IPS DF 6.9 (cell line): ENCODE results near the gene SEMG2.

Source experiments
- DNase-seq: peaks from one replicate; pipeline ENCODE4 v3.0.0-alpha.2; 2013; ENCODE audit warnings: low read depth, low spot score
- H3K27ac ChIP-seq: one replicate; pipeline ENCODE4 v1.5.1; 2013; ENCODE audit warnings: low read length, control low read depth
- H3K27me3 ChIP-seq: 2 replicates; pipeline ENCODE4 v1.6.1; 2013; ENCODE audit warnings: mild to moderate bottlenecking, low read length; ENCODE audit not compliant: control insufficient read depth, insufficient read depth
- H3K36me3 ChIP-seq: 2 replicates; pipeline ENCODE4 v1.6.1; 2013; ENCODE audit warnings: low read length; ENCODE audit not compliant: control insufficient read depth, insufficient read depth
- H3K4me1 ChIP-seq: 2 replicates; pipeline ENCODE4 v1.6.1; 2013; ENCODE audit warnings: low read length; ENCODE audit not compliant: control insufficient read depth, insufficient read depth
- H3K4me3 ChIP-seq: 2 replicates; pipeline ENCODE4 v1.5.1; 2013; ENCODE audit warnings: mild to moderate bottlenecking, low read length
- H3K9me3 ChIP-seq: 2 replicates; pipeline ENCODE4 v1.6.1; 2013; ENCODE audit warnings: low read length, inconsistent platforms; ENCODE audit not compliant: control insufficient read depth, insufficient read depth
- WGBS: extraction: QIAGEN DNeasy Blood & Tissue Kit; methylation state at CpG from one replicate; pipeline ENCODE4 v1.1.7; 2013; ENCODE audit warnings: mixed read lengths, missing lambda C conversion rate; ENCODE audit not compliant: insufficient read length, insufficient coverage; 5-methylcytosine and 5-hydroxymethylcytosine counted together

Gene SEMG2

GRCh38 chr20:45257161-45257560, 36.0 kb downstream of the SEMG2 start:
- Histone ChIP-seq H3K4me3 (no peak overlapping the region), H3K27me3 (no peaks in the 10 kb centered on the region), H3K27ac (no peak overlapping the region), H3K36me3 (no peaks in the 10 kb centered on the region), H3K4me1 (peaks cover 2% of the 10 kb centered on the region; the same call in 1 of the 2 replicates), H3K9me3 (no peaks in the 10 kb centered on the region)
- no peak for DNase-seq
- WGBS = no CpG with 5 or more reads among the region's 3 CpGs

- peaks cover 2% of the 10 kb centered on the region; the same call in 1 of the 2 replicates for H3K4me1 ChIP-seq
- H3K27ac ChIP-seq = no peak overlapping the region
- H3K4me3 ChIP-seq = no peak overlapping the region
- no peaks in the 10 kb centered on the region for H3K36me3 ChIP-seq
- WGBS = no CpG with 5 or more reads among the region's 7 CpGs
- no peaks in the 10 kb centered on the region for H3K27me3 ChIP-seq
- no peak for DNase-seq
- H3K9me3 ChIP-seq = no peaks in the 10 kb centered on the region
Observed at GRCh38 chr20:45257711-45258110, 36.5 kb downstream of the SEMG2 start.

GRCh38 chr20:45258259-45258658, 37.1 kb downstream of the SEMG2 start:
- Histone ChIP-seq H3K27me3 (no peaks in the 10 kb centered on the region), H3K4me1 (peaks cover 2% of the 10 kb centered on the region; the same call in 1 of the 2 replicates), H3K9me3 (no peaks in the 10 kb centered on the region), H3K27ac (no peak overlapping the region), H3K36me3 (no peaks in the 10 kb centered on the region), H3K4me3 (no peak overlapping the region)
- no CpG with 5 or more reads among the region's 3 CpGs for WGBS
- DNase-seq = no peak

- H3K36me3 ChIP-seq = no peaks in the 10 kb centered on the region
- no peaks in the 10 kb centered on the region for H3K9me3 ChIP-seq
- peaks cover 2% of the 10 kb centered on the region; the same call in 1 of the 2 replicates for H3K4me1 ChIP-seq
- no CpG with 5 or more reads among the region's 2 CpGs for WGBS
- H3K4me3 ChIP-seq = no peak overlapping the region
- DNase-seq = no peak
- no peaks in the 10 kb centered on the region for H3K27me3 ChIP-seq
- H3K27ac ChIP-seq = no peak overlapping the region
Observed at GRCh38 chr20:45258664-45259063, 37.5 kb downstream of the SEMG2 start.

GRCh38 chr20:45263556-45264266, 42.5 kb downstream of the SEMG2 start:
- H3K36me3 ChIP-seq = no peaks in the 10 kb centered on the region
- H3K4me1 ChIP-seq = no peaks in the 10 kb centered on the region; the same call in 1 of the 2 replicates
- no peak overlapping the region for H3K4me3 ChIP-seq
- no CpG with 5 or more reads among the region's 3 CpGs for WGBS
- DNase-seq = no peak
- no peak overlapping the region for H3K27ac ChIP-seq
- no peaks in the 10 kb centered on the region for H3K27me3 ChIP-seq
- no peaks in the 10 kb centered on the region for H3K9me3 ChIP-seq

GRCh38 chr20:45266977-45267376, 45.8 kb downstream of the SEMG2 start:
- no peak for DNase-seq
- no peak overlapping the region for H3K27ac ChIP-seq
- no peaks in the 10 kb centered on the region for H3K9me3 ChIP-seq
- no peaks in the 10 kb centered on the region for H3K27me3 ChIP-seq
- H3K4me3 ChIP-seq = no peak overlapping the region
- no peaks in the 10 kb centered on the region; the same call in 1 of the 2 replicates for H3K4me1 ChIP-seq
- no peaks in the 10 kb centered on the region for H3K36me3 ChIP-seq

GRCh38 chr20:45268531-45268930, 47.4 kb downstream of the SEMG2 start:
- H3K36me3 ChIP-seq = no peaks in the 10 kb centered on the region
- H3K4me3 ChIP-seq = no peak overlapping the region
- WGBS = no CpG with 5 or more reads among the region's 3 CpGs
- H3K27ac ChIP-seq = no peak overlapping the region
- H3K9me3 ChIP-seq = no peaks in the 10 kb centered on the region
- H3K27me3 ChIP-seq = no peaks in the 10 kb centered on the region
- H3K4me1 ChIP-seq = no peaks in the 10 kb centered on the region; the same call in 1 of the 2 replicates
- DNase-seq = no peak

GRCh38 chr20:45269056-45269455, 47.9 kb downstream of the SEMG2 start:
- Histone ChIP-seq H3K9me3 (no peaks in the 10 kb centered on the region), H3K4me3 (no peak overlapping the region), H3K27ac (no peak overlapping the region), H3K36me3 (no peaks in the 10 kb centered on the region), H3K4me1 (no peaks in the 10 kb centered on the region; the same call in 1 of the 2 replicates), H3K27me3 (no peaks in the 10 kb centered on the region)
- no peak for DNase-seq
- WGBS = no CpG with 5 or more reads among the region's 3 CpGs

GRCh38 chr20:45269754-45270270, 48.6 kb downstream of the SEMG2 start:
- no peaks in the 10 kb centered on the region for H3K9me3 ChIP-seq
- no peak for DNase-seq
- H3K27me3 ChIP-seq = no peaks in the 10 kb centered on the region
- WGBS = no CpG with 5 or more reads among the region's 4 CpGs
- no peak overlapping the region for H3K4me3 ChIP-seq
- no peaks in the 10 kb centered on the region for H3K36me3 ChIP-seq
- H3K4me1 ChIP-seq = no peaks in the 10 kb centered on the region; the same call in 1 of the 2 replicates
- H3K27ac ChIP-seq = no peak overlapping the region
